ENCODE data around the gene LRRK1.
A peak's percentile ranks its signal among the peaks of the same experiment; 100 is the strongest.

LRRK1 gene

GRCh38 chr15:100985401-100985800 is 66.2 kb downstream of the LRRK1 start:
- DNase-seq: no peak

- DNase-seq: no peak
Observed at GRCh38 chr15:100986158-100986896, 67.2 kb downstream of the LRRK1 start.

- no peak for DNase-seq
Observed at GRCh38 chr15:100987143-100987542, 68.0 kb downstream of the LRRK1 start.

- DNase-seq: no peak
Observed at GRCh38 chr15:100988297-100988696, 69.1 kb downstream of the LRRK1 start.

- no peak for DNase-seq
Observed at GRCh38 chr15:100988857-100989256, 69.7 kb downstream of the LRRK1 start.

- no peak for DNase-seq
Observed at GRCh38 chr15:100994597-100995446, 75.7 kb downstream of the LRRK1 start.

- DNase-seq: no peak
Observed at GRCh38 chr15:100995471-100996430, 76.6 kb downstream of the LRRK1 start.

GRCh38 chr15:100997442-100997841 is 78.3 kb downstream of the LRRK1 start:
- DNase-seq: peak; percentile 32

- DNase-seq: no peak
Observed at GRCh38 chr15:100998630-100999029, 79.5 kb downstream of the LRRK1 start.

GRCh38 chr15:100999369-100999768 is 80.2 kb downstream of the LRRK1 start:
- no peak for DNase-seq

GRCh38 chr15:101000271-101000681 is 81.1 kb downstream of the LRRK1 start:
- DNase-seq: no peak

- DNase-seq: no peak
Observed at GRCh38 chr15:101001056-101001455, 81.9 kb downstream of the LRRK1 start.

- DNase-seq: no peak
Observed at GRCh38 chr15:101001796-101002195, 82.6 kb downstream of the LRRK1 start.

GRCh38 chr15:101003081-101003480 is 83.9 kb downstream of the LRRK1 start:
- DNase-seq: no peak

- no peak for DNase-seq
Observed at GRCh38 chr15:101003706-101004105, 84.5 kb downstream of the LRRK1 start.

GRCh38 chr15:101004500-101004899 is 85.3 kb downstream of the LRRK1 start:
- DNase-seq: no peak

- DNase-seq: no peak
Observed at GRCh38 chr15:101004986-101005747, 86.0 kb downstream of the LRRK1 start.

- DNase-seq: peak; percentile 70
Observed at GRCh38 chr15:101006931-101007691, 88.0 kb downstream of the LRRK1 start.

GRCh38 chr15:101008158-101009139 is 89.3 kb downstream of the LRRK1 start:
- DNase-seq: peak; percentile 91

- no peak for DNase-seq
Observed at GRCh38 chr15:101009176-101009575, 90.0 kb downstream of the LRRK1 start.
